Neural cell (in vitro differentiated cells): ENCODE data around the gene ARNT2. TPM values are rescaled to one million over a fixed set of nuclear protein-coding genes. Genes with fewer than 3 reads are reported as not detected.
A peak's percentile ranks its signal among the peaks of the same experiment; 100 is the strongest.

Experiments
- H2AFZ ChIP-seq: fragments of 200-600, 300-800 bp; sonication (generic), shearing (Covaris generic); 2 replicates; pipeline ENCODE4 v1.6.0; 2014; ENCODE audit warnings: low read depth, mild to moderate bottlenecking, antibody characterized with exemption, low read length, moderate library complexity
- H3F3A ChIP-seq: fragments of 200-600 bp; shearing (Covaris generic); 2 replicates; pipeline ENCODE4 v1.6.1; 2016; ENCODE audit warnings: mild to moderate bottlenecking, moderate library complexity, mixed read lengths, antibody characterized with exemption, low read length; ENCODE audit not compliant: insufficient read depth, poor library complexity, severe bottlenecking
- H3K27ac ChIP-seq: fragments of 200-600, 300-800 bp; sonication (generic), shearing (Covaris generic); 2 replicates; pipeline ENCODE4 v1.5.1; 2014; ENCODE audit warnings: mild to moderate bottlenecking, low read length, moderate library complexity
- H3K27me3 ChIP-seq: fragments of 300-800, 200-600 bp; sonication (generic), shearing (Covaris generic); 2 replicates; pipeline ENCODE4 v1.6.0; 2014; ENCODE audit warnings: mild to moderate bottlenecking, low read depth, low read length, moderate library complexity; ENCODE audit not compliant: insufficient read depth
- H3K36me3 ChIP-seq: fragments of 300-800, 200-600 bp; sonication (generic), shearing (Covaris generic); 2 replicates; pipeline ENCODE4 v1.5.1; 2014; ENCODE audit warnings: mild to moderate bottlenecking, antibody characterized with exemption, low read length, moderate library complexity; ENCODE audit not compliant: insufficient read depth
- H3K4me2 ChIP-seq: fragments of 300-800, 200-600 bp; sonication (generic), shearing (Covaris generic); 2 replicates; pipeline ENCODE4 v1.6.0; 2014; ENCODE audit warnings: mild to moderate bottlenecking, low read length
- H3K4me3 ChIP-seq: fragments of 300-800, 200-600 bp; sonication (generic), shearing (Covaris generic); 2 replicates; pipeline ENCODE4 v1.5.1; 2014; ENCODE audit warnings: mild to moderate bottlenecking, low read length, moderate library complexity
- H3K79me2 ChIP-seq: fragments of 200-600 bp; shearing (Covaris generic); replicated peaks from 2 replicates; pipeline ENCODE4 v1.6.0; 2014; ENCODE audit warnings: mild to moderate bottlenecking, low read length, moderate library complexity; ENCODE audit not compliant: insufficient read depth
- H3K9ac ChIP-seq: fragments of 300-800, 200-600 bp; sonication (generic), shearing (Covaris generic); 2 replicates; pipeline ENCODE4 v1.6.1; 2016; ENCODE audit warnings: mild to moderate bottlenecking, low read length, mixed read lengths
- H3K9me2 ChIP-seq: fragments of 200-600 bp; shearing (Covaris generic); 2 replicates; pipeline ENCODE4 v1.6.1; 2016; ENCODE audit warnings: mild to moderate bottlenecking, low read length, mixed read lengths; ENCODE audit not compliant: insufficient read depth
- H3K9me3 ChIP-seq: fragments of 200-600, 300-800 bp; sonication (generic), shearing (Covaris generic); 2 replicates; pipeline ENCODE4 v1.6.1; 2016; ENCODE audit warnings: mild to moderate bottlenecking, mixed run types, low read length, moderate library complexity, mixed read lengths
- H4K20me1 ChIP-seq: fragments of 200-600 bp; shearing (Covaris generic); 2 replicates; pipeline ENCODE4 v1.6.1; 2016; ENCODE audit warnings: mild to moderate bottlenecking, mixed run types; ENCODE audit not compliant: insufficient read depth
- CTCF ChIP-seq: fragments of 450-650 bp; IDR thresholded peaks from 2 replicates; pipeline ENCODE4 v1.5.1; 2014; ENCODE audit warnings: antibody characterized with exemption, mild to moderate bottlenecking, moderate library complexity; ENCODE audit not compliant: poor library complexity, severe bottlenecking
- EP300 ChIP-seq: fragments of 450-650 bp; conservative IDR thresholded peaks from 2 replicates; pipeline ENCODE4 v1.6.1; 2014; ENCODE audit warnings: antibody characterized with exemption, mild to moderate bottlenecking, moderate library complexity; ENCODE audit not compliant: poor library complexity, severe bottlenecking
- EZH2 ChIP-seq: fragments of 200-600, 300-800 bp; shearing (Covaris generic), sonication (generic); IDR thresholded peaks from 2 replicates; pipeline ENCODE4 v1.6.1; 2014; ENCODE audit warnings: antibody characterized with exemption, low read length, borderline replicate concordance, mild to moderate bottlenecking; ENCODE audit not compliant: insufficient read depth, poor library complexity, severe bottlenecking
- MXI1 ChIP-seq: fragments of 450-650 bp; conservative IDR thresholded peaks from 2 replicates; pipeline ENCODE4 v1.6.1; 2014; ENCODE audit warnings: antibody characterized with exemption, mild to moderate bottlenecking; ENCODE audit not compliant: poor library complexity, severe bottlenecking
- POLR2AphosphoS5 ChIP-seq: IDR thresholded peaks from 2 replicates; pipeline ENCODE4 v1.6.1; 2012
- RAD21 ChIP-seq: fragments of 450-650 bp; conservative IDR thresholded peaks from 2 replicates; pipeline ENCODE4 v1.6.1; 2014; ENCODE audit warnings: antibody characterized with exemption, mild to moderate bottlenecking, moderate library complexity
- SMC3 ChIP-seq: fragments of 450-650 bp; conservative IDR thresholded peaks from 2 replicates; pipeline ENCODE4 v1.6.1; 2014; ENCODE audit warnings: antibody characterized with exemption, mild to moderate bottlenecking, moderate library complexity; ENCODE audit not compliant: poor library complexity
- TAF1 ChIP-seq: IDR thresholded peaks from 2 replicates; pipeline ENCODE4 v1.6.1; 2012; ENCODE audit warnings: low read depth
- polyA plus RNA-seq: library from polyadenylated mRNA; depleted of rRNA; stranded (reverse); fragments of >200 nt; gene quantifications from 2 replicates; pipeline ENCODE4 v1.2.3, GENCODE V29; 2014
- TF ChIP-seq, protein P1 (sequence below): IDR thresholded peaks from 2 replicates; pipeline ENCODE4 v1.6.1; 2012; ENCODE audit warnings: borderline replicate concordance

The ARNT2 gene
- polyA plus RNA-seq, 1 donor from 2014 or later = 41.2 TPM

GRCh38 chr15:80405970-80406369 is 1.8 kb downstream of the ARNT2 start:
- no peaks in the 10 kb centered on the region for H3K36me3 ChIP-seq
- no peak overlapping the region for H3K27ac ChIP-seq
- no peak for TF ChIP-seq RAD21
- TF ChIP-seq CTCF = no peak
- no peak for TF ChIP-seq MXI1
- TF ChIP-seq TAF1 = no peak
- TF ChIP-seq POLR2AphosphoS5 = no peak
- TF ChIP-seq SMC3 = no peak
- TF ChIP-seq, protein P1, sequence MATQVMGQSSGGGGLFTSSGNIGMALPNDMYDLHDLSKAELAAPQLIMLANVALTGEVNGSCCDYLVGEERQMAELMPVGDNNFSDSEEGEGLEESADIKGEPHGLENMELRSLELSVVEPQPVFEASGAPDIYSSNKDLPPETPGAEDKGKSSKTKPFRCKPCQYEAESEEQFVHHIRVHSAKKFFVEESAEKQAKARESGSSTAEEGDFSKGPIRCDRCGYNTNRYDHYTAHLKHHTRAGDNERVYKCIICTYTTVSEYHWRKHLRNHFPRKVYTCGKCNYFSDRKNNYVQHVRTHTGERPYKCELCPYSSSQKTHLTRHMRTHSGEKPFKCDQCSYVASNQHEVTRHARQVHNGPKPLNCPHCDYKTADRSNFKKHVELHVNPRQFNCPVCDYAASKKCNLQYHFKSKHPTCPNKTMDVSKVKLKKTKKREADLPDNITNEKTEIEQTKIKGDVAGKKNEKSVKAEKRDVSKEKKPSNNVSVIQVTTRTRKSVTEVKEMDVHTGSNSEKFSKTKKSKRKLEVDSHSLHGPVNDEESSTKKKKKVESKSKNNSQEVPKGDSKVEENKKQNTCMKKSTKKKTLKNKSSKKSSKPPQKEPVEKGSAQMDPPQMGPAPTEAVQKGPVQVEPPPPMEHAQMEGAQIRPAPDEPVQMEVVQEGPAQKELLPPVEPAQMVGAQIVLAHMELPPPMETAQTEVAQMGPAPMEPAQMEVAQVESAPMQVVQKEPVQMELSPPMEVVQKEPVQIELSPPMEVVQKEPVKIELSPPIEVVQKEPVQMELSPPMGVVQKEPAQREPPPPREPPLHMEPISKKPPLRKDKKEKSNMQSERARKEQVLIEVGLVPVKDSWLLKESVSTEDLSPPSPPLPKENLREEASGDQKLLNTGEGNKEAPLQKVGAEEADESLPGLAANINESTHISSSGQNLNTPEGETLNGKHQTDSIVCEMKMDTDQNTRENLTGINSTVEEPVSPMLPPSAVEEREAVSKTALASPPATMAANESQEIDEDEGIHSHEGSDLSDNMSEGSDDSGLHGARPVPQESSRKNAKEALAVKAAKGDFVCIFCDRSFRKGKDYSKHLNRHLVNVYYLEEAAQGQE = no peak
- no peak for TF ChIP-seq EZH2
- TF ChIP-seq EP300 = no peak
- H3K27me3 ChIP-seq = no peaks in the 10 kb centered on the region
- H3K9me2 ChIP-seq = no peaks in the 10 kb centered on the region
- H3K79me2 ChIP-seq = peaks cover 65% of the 10 kb centered on the region
- H4K20me1 ChIP-seq = no peaks in the 10 kb centered on the region
- H3K4me2 ChIP-seq = peak overlapping the region; percentile 95
- no peak overlapping the region for H3K9ac ChIP-seq
- H2AFZ ChIP-seq = no peak overlapping the region
- H3K9me3 ChIP-seq = no peaks in the 10 kb centered on the region
- H3F3A ChIP-seq = no peaks in the 10 kb centered on the region
- H3K4me3 ChIP-seq = peak overlapping the region; percentile 83

GRCh38 chr15:80411788-80412288 is 7.7 kb downstream of the ARNT2 start:
- H3K9me3 ChIP-seq = no peaks in the 10 kb centered on the region
- H3K27me3 ChIP-seq = no peaks in the 10 kb centered on the region
- H3K4me3 ChIP-seq = no peak overlapping the region
- no peaks in the 10 kb centered on the region for H3K36me3 ChIP-seq
- no peaks in the 10 kb centered on the region for H3F3A ChIP-seq
- H2AFZ ChIP-seq = no peak overlapping the region
- H3K79me2 ChIP-seq = peaks cover 91% of the 10 kb centered on the region
- no peak overlapping the region for H3K27ac ChIP-seq
- TF ChIP-seq MXI1 = no peak
- no peak for TF ChIP-seq RAD21
- H4K20me1 ChIP-seq = no peaks in the 10 kb centered on the region
- no peak overlapping the region for H3K9ac ChIP-seq
- no peak overlapping the region for H3K4me2 ChIP-seq
- no peaks in the 10 kb centered on the region for H3K9me2 ChIP-seq
